Measurements from ENCODE around the gene HMCN2.

The HMCN2 gene

GRCh38 chr9:130347931-130348330 lies 82.4 kb downstream of the HMCN2 start:
- DNase-seq, result no peak

GRCh38 chr9:130348341-130348740 lies 82.8 kb downstream of the HMCN2 start:
- DNase-seq, result no peak

GRCh38 chr9:130348881-130349280 lies 83.3 kb downstream of the HMCN2 start:
- DNase-seq, result no peak

- no peak for DNase-seq
Measured at GRCh38 chr9:130349398-130349797, 83.8 kb downstream of the HMCN2 start.

GRCh38 chr9:130351343-130351742 lies 85.8 kb downstream of the HMCN2 start:
- DNase-seq, result no peak

- DNase-seq, result no peak
Measured at GRCh38 chr9:130352081-130352480, 86.5 kb downstream of the HMCN2 start.

- DNase-seq, result no peak
Measured at GRCh38 chr9:130352586-130353285, 87.2 kb downstream of the HMCN2 start.

- DNase-seq, result no peak
Measured at GRCh38 chr9:130354378-130354777, 88.8 kb downstream of the HMCN2 start.

GRCh38 chr9:130354806-130355205 lies 89.2 kb downstream of the HMCN2 start:
- DNase-seq, result no peak

GRCh38 chr9:130356033-130356432 lies 90.5 kb downstream of the HMCN2 start:
- no peak for DNase-seq

- DNase-seq, result no peak
Measured at GRCh38 chr9:130356877-130357584, 91.5 kb downstream of the HMCN2 start.

GRCh38 chr9:130358928-130359327 lies 93.4 kb downstream of the HMCN2 start:
- DNase-seq, result no peak

GRCh38 chr9:130359819-130360218 lies 94.3 kb downstream of the HMCN2 start:
- no peak for DNase-seq

GRCh38 chr9:130360672-130361071 lies 95.1 kb downstream of the HMCN2 start:
- DNase-seq, result no peak

- no peak for DNase-seq
Measured at GRCh38 chr9:130361873-130362362, 96.4 kb downstream of the HMCN2 start.

GRCh38 chr9:130362691-130363090 lies 97.1 kb downstream of the HMCN2 start:
- no peak for DNase-seq

- DNase-seq, result no peak
Measured at GRCh38 chr9:130363755-130364404, 98.3 kb downstream of the HMCN2 start.

- no peak for DNase-seq
Measured at GRCh38 chr9:130364619-130365322, 99.2 kb downstream of the HMCN2 start.

GRCh38 chr9:130365323-130365721 lies 99.8 kb downstream of the HMCN2 start:
- no peak for DNase-seq

GRCh38 chr9:130366072-130366471 lies 100.5 kb downstream of the HMCN2 start:
- no peak for DNase-seq

GRCh38 chr9:130366888-130367550 lies 101.5 kb downstream of the HMCN2 start:
- no peak for DNase-seq

GRCh38 chr9:130368631-130369103 lies 103.1 kb downstream of the HMCN2 start:
- no peak for DNase-seq
